ENCODE measurements around the gene C1orf174. TPM values are rescaled to one million over a fixed set of nuclear protein-coding genes. Genes with fewer than 3 reads are reported as not detected.

The C1orf174 gene
- total RNA-seq, 1 donor from 2014 or later = 11.7 TPM

DNA sequence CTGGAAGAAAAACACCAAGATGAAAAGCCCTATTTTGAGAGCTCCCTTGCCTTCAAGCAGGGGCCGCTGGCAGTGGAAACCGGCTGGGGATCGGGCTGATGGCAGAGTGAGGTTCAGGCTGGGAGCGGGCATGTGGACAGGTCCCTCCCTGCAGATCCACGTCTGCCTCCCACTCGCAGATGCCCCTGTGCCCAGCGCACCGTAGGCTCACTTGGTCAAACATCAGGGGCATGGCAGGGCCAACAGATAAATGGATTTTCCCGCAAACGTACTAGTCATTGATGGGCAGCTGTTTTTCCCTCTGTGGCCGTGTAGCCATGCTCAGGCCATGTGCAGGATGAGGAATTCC, 6.6 kb upstream of the C1orf174 start:
- Histone ChIP-seq H3K4me1 (peaks cover 5% of the 10 kb centered on the region), H3K4me3 (no peak overlapping the region), H3K27me3 (ENCODE audit: low read depth) (peaks cover 32% of the 10 kb centered on the region), H3K36me3 (no peaks in the 10 kb centered on the region), H3K9me3 (replicated peaks) (no peaks in the 10 kb centered on the region), H3K27ac (replicated peaks) (no peak overlapping the region)
- no peak for DNase-seq
- TF ChIP-seq, protein P1, sequence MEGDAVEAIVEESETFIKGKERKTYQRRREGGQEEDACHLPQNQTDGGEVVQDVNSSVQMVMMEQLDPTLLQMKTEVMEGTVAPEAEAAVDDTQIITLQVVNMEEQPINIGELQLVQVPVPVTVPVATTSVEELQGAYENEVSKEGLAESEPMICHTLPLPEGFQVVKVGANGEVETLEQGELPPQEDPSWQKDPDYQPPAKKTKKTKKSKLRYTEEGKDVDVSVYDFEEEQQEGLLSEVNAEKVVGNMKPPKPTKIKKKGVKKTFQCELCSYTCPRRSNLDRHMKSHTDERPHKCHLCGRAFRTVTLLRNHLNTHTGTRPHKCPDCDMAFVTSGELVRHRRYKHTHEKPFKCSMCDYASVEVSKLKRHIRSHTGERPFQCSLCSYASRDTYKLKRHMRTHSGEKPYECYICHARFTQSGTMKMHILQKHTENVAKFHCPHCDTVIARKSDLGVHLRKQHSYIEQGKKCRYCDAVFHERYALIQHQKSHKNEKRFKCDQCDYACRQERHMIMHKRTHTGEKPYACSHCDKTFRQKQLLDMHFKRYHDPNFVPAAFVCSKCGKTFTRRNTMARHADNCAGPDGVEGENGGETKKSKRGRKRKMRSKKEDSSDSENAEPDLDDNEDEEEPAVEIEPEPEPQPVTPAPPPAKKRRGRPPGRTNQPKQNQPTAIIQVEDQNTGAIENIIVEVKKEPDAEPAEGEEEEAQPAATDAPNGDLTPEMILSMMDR (IDR thresholded peaks at IDR 0.05; ENCODE audit: borderline replicate concordance) = no peak
- intact Hi-C loops (cut with micrococcal nuclease) = no loop called here

DNA sequence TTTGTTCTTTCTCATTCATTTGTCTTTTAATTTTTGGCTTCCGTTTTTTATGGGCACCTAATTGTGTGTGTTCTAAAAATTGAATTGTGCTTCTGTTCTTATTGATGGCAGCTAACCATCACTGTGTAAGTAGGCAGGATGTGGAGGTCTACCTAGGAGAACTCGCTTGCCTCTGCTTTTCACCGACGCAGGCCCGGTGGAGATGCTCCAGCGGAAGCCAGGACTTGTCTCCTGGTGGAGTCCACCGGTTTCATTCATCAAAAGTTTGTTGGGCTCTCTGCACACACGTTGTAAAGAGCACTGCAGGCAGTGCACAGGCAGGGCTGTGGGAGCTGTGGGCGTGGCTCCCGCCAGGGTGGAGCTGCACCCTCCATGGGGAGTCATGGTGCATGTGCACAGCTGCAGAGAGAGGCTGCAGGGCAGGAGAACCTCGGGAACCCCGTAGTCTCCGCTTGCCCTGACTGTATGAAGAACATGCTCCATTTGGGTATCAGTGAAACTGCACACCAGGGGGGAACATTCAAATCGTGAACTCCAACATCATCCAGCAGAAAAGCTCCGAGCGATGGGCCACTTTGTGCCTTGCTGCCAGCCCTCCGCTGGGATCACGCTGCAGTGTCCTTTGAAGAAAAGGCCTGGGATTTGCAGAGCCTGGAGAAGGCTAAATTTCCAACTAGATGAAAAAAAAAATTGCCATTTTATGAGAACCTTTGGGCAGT, 6.0 kb upstream of the C1orf174 start:
- Histone ChIP-seq H3K27me3 (ENCODE audit: low read depth) (peaks cover 27% of the 10 kb centered on the region), H3K4me3 (no peak overlapping the region), H3K4me1 (peaks cover 7% of the 10 kb centered on the region), H3K27ac (replicated peaks) (no peak overlapping the region), H3K36me3 (no peaks in the 10 kb centered on the region), H3K9me3 (replicated peaks) (no peaks in the 10 kb centered on the region)
- intact Hi-C loops (cut with micrococcal nuclease) = no loop called here
- no peak for DNase-seq
- TF ChIP-seq, protein P1 (IDR thresholded peaks at IDR 0.05; ENCODE audit: borderline replicate concordance) = no peak

DNA sequence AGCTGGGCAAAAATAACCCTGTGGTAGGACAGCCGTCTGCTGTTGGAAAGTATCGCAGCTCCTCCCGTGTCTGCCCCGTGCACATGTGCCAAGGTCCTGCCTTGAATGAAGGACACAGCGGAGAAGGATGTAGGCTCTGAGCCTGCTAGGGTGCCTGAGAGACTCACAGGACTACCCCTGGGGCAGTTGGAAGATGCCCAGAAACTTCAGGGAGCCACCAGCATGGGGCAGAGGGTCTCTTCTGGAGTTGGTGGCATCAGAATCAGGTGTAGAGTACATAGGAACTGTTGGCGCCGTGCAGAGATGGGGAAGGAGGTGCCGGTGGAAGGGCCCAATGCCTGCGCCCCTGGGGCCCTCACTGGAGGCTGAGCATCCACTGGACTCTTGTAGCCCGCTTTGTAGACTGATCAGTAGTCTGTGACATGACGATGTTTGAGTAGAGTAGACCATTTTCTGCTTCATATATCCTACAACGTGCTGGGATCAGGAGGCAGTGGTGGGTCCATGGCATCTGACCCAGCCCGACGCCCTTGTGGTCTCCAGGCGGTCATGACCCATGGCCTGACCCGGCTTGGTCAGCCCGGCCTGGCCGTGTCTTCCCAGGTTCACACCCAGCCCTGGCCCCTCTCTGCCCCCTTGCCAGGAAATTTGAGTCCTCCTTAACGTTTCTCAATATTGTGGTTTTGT, 5.3 kb upstream of the C1orf174 start:
- TF ChIP-seq, protein P1 (IDR thresholded peaks at IDR 0.05; ENCODE audit: borderline replicate concordance) = no peak
- Histone ChIP-seq H3K27me3 (ENCODE audit: low read depth) (peaks cover 20% of the 10 kb centered on the region), H3K4me3 (no peak overlapping the region), H3K27ac (replicated peaks) (no peak overlapping the region), H3K36me3 (no peaks in the 10 kb centered on the region), H3K9me3 (replicated peaks) (no peaks in the 10 kb centered on the region), H3K4me1 (peaks cover 7% of the 10 kb centered on the region)
- intact Hi-C loops (cut with micrococcal nuclease) = no loop called here
- DNase-seq = no peak

DNA sequence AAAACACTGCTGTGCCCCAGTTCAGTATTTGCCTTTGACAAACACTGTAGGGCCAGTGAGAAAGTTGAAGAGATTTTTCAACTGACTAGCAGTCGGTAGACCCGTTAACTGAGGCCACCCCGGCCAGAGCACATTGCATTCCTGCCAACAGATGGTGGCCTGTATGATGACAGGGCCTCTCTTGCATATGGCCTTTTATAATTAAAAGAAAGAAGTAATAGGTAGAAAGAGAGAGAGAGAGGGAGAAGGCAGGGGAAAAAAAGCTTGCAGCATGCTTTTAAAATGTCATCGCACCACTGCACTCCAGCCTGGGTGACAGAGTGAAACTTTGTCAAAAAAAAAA, 4.7 kb upstream of the C1orf174 start:
- DNase-seq = no peak
- TF ChIP-seq, protein P1 (IDR thresholded peaks at IDR 0.05; ENCODE audit: borderline replicate concordance) = no peak
- Histone ChIP-seq H3K4me3 (no peak overlapping the region), H3K27ac (replicated peaks) (no peak overlapping the region), H3K9me3 (replicated peaks) (no peaks in the 10 kb centered on the region), H3K27me3 (ENCODE audit: low read depth) (peaks cover 14% of the 10 kb centered on the region), H3K36me3 (no peaks in the 10 kb centered on the region), H3K4me1 (peaks cover 9% of the 10 kb centered on the region)
- intact Hi-C loops (cut with micrococcal nuclease) = no loop called here

DNA sequence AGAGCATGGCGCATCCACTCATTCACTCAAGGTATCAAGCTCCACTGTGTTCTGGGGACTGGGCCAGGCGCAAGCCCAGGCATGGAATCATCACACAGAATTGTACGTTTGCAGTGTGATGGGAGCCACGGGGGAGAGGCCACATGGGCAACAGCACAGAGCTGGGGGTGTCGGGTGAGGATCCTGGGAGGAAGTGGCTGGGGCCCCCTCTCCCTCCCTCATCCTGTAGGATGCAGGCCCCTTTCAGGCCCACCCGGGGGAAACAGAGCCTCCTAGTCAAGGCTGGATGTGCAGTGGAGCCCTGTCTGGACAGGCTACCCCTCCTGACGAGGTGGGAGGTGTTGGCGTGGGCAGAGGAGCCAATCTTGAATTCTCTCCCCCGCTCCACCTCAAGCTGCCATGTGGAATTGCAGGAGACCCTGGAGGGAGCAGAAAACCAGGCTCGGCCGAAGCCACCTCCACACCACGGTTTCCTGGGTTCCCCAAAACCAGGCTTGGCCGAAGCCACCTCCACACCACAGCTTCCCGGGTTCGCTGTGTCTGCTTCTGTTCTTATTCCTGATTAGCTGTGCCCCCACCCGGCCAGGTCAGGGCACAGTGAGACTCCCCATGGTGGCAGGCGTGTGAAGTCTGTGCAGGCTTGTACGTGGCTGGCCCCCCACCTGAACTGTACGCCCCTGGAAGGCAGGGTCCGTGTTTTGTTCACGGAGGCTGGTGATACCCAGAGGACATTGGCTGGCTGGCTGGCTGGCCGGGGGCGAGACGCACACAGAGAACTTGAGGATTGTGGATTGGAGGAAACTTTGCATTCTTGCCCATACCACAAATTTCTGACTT, 4.2 kb upstream of the C1orf174 start:
- peaks cover 8% of the 10 kb centered on the region for H3K27me3 ChIP-seq (ENCODE audit: low read depth)
- H3K27ac ChIP-seq (replicated peaks) = no peak overlapping the region
- no peak overlapping the region for H3K4me3 ChIP-seq
- H3K9me3 ChIP-seq (replicated peaks) = peaks cover under 1% of the 10 kb centered on the region
- TF ChIP-seq, protein P1 (IDR thresholded peaks at IDR 0.05; ENCODE audit: borderline replicate concordance) = no peak
- peaks cover 15% of the 10 kb centered on the region for H3K4me1 ChIP-seq
- intact Hi-C loops (cut with micrococcal nuclease) = no loop called here
- no peaks in the 10 kb centered on the region for H3K36me3 ChIP-seq
- no peak for DNase-seq
